ENCODE data around the gene CSPG5.

The CSPG5 gene, protein sequence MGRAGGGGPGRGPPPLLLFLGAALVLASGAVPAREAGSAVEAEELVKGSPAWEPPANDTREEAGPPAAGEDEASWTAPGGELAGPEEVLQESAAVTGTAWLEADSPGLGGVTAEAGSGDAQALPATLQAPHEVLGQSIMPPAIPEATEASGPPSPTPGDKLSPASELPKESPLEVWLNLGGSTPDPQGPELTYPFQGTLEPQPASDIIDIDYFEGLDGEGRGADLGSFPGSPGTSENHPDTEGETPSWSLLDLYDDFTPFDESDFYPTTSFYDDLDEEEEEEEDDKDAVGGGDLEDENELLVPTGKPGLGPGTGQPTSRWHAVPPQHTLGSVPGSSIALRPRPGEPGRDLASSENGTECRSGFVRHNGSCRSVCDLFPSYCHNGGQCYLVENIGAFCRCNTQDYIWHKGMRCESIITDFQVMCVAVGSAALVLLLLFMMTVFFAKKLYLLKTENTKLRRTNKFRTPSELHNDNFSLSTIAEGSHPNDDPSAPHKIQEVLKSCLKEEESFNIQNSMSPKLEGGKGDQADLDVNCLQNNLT

DNA sequence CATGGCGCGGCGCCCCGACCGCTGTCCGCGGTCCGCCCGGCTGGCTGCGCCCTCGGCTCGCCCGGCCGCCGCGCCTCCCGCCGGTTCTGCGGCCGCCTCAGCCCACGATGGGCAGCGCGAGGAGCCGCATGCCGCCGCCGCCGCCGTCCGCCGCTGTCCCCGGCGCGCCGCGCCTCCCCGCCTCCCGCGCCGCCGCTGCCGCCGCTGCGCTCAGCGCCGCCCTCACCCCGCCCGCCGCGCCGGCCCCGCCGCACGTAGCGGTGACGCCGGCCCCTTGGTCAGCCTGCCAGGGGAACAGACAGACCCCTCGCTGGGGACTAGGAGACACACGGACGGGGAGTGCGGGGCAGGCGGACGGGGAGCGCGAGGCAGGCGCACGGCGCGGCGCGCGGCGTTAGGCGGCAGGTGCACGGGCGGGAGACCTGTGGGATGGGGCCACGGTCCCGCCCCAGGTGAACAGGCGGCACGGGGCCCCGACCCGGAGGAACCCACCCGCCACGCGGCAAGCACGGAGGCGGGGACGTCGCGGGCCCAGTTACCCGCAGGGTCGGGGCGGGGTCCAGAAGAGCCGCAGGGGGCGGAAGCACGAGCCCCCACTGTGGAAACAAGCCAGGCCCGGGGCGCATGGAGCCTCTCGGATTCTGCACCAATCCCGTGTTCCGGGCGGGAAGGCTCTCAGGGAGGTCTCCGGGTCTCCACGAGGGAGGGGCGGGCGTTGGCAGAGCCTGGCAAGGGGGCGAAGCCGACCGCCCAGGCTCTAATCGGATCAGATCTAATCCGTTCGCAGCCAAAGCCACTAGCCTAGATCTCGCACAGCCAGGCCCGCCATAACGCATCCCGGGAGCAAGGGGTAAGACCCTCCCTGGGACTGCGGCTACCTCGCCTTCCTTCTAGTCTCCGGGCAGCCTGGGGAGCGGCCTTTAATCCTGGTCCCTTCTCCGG, at the start of gene CSPG5:
CSPG5 (minus strand) TSS at position 175 of the 942 bp plus-strand sequence; CDS start at position 3, 172 bp downstream.
- DNase-seq: no peak

DNA sequence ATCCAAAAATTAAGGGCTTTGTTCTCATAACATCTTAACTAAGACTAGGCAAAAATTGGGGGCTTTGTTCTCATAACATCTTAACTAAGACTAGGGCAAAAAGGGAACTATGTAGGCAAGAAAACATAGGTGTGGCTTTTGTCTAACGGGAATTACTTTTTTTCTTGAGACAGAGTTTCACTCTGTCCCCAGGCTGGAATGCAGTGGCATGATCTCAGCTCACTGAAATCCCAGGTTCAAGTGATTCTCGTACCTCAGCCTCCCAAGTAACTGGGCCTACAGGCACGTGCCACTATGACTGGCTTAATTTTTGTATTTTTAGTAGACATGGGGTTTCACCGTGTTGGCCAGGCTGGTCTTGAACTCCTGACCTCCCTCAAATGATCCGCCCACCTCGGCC, 49.8 kb upstream of the CSPG5 start:
- no peak for DNase-seq

DNA sequence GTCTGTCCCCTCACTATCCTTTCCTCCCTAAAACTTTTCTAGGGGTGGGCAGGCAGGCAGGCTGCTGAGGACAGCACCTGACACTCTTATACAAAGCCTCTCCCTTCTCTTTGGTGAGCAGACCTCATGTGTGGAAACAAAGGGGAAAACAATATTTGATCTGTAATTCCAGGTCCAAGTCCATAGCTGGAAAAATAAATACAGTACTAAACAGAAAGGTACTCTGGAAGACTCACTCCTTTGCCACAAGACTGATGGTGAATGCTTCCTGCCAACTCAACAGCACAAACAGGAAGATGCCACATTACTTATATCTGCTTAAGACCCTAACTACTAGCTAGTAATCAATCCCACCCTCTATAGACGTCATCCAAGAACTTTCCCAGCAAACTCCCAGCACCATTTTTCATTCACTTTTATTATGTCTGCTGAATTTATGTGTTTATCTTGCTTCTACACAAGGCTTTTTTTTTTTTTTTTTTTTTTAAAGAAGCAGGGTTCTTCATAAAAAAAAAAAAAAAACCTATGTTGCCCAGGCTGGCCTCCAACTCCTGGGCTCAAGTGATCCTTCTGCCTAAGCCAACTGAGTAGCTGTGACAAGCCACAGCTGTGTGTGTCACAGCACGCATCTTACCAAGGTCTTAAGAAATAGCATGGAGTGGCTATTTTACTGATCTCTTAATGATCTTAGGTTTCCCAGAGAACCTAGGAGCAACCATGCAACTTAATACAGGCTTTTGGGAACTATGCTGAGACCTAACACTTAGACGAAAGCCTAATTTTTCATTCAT, 44.2 kb upstream of the CSPG5 start:
- no peak for DNase-seq

DNA sequence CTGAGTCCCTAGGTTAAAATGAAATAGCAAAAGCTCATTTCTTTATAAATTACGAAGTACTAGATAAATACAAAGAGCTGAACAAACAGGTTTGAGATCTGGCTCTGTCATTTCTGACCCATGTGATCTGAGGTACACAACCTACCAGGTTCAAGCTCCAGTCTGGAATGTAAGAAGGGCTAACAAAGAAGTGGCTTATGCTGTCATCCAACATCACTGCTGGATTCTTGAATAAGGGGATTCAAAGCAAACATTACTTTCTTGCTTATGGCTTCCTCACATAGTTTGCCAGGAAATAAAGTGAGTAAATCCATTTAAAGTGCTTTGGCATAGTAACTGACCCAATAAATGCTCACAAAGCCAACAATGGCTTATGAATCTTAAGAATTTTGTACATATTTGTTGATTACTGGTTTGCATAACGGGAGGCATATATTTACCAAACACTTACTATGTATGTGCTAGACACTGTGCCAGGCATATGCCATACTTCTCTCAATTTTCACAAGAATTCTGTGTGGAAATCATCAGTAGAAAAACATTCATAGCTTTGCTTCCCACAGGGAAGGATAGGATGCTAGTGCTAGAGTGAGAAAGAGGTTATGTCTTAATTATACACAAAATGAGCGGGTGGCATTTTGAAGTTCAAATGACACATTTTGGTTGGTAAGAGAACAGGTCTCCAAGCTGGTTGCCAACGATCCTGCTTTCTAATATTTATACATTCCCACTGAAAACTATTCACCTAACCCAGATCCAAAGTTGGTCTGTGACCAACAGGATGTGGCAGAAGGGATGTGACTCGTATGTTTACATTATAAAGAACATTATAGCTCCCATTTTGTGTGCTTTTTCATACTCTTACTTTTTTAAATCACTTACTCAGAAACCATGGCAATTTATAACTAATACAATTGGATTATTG, 38.7 kb upstream of the CSPG5 start:
- DNase-seq: no peak

DNA sequence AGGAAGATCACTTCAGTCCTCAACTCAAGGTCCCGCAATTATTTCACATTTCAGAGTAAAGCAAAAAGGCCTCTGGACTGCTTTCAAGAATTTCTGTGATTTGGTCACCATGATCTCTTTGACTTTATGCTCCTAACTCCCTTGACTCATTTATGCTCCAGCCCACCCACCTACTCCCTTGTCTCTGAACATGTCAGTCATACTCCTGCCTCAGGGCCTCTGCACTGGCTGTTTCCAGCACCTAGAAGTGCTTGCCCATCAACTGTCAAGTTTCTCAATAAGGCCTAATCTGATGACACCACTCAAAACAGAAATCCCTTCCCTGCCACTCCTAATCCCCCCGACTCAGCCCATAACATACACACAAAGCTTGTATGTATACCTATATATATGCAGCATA, 36.1 kb upstream of the CSPG5 start:
- no peak for DNase-seq

DNA sequence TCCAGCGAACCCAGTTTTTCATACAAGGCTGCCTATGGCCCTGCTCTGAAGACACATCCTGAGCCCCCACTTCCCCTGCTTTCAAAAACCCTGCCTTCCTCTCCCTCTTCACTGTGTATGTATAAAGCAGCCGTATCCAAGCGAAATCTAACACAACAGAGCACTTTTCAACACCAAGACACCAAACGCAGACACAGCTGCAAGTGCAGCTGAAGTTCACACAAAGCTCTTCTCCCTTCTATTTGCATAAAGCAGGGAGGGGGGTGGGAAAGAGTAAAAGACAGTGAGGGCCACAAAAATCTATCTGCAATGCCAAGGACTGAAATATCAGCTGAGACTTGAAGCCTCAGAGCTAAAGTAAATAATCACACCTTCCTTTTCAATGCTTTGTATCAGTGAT, 35.1 kb upstream of the CSPG5 start:
- DNase-seq: no peak

DNA sequence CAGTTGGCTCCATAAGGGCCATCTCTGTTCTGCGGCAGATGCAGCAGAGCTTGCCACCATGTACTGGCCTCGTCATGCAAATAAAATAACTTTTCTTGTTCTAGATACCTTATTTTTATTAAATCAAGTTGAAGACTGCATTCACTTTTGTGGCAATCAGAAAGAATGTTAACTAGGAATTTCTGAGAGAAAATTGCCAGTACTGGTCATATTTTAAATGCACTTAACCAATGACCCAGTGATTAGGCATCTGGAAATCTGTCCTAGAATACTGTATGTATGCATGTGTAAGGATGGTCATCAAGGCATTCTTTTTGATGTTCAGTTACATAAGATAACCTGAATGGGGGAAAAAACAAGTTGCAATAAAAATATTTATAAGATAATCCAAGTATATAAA, 34.2 kb upstream of the CSPG5 start:
- DNase-seq: no peak

DNA sequence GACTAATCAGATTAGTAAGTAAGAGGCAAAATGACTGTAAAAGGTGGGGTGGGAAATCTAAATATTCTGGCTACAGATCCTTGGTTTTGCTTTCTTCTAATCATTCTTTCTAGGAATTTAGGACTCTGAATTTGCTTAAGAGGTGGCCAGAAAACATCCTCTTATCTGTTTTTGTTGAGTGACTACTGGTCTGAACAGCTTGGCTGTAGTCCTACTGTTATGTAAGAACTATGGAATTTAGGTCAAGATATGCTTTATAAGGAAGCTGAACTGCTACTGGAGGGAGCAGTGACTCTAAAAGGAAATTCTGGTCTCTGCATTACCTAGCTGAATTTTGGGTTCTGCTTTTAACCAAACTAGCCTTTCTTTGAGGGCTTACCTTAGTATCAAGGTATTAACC, 33.5 kb upstream of the CSPG5 start:
- DNase-seq: no peak

DNA sequence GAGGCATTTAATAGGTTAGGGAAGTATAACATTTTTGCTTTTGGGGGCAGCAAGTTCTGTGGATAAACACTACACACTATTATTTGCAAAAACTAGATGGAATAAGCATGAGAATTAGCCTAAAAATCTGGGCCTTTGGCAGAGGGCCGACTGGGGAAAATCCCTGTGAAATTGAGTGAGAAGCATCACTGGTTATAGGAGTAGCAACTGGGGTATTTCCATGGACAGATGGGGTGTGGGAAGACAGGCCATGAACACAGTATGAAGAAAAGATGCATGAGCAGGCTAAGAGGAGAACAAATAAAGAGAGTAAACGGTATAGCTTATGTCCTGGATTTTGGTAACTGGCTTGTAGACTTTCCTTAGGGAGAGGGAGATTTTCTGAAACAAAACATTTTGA, 32.9 kb upstream of the CSPG5 start:
- no peak for DNase-seq

DNA sequence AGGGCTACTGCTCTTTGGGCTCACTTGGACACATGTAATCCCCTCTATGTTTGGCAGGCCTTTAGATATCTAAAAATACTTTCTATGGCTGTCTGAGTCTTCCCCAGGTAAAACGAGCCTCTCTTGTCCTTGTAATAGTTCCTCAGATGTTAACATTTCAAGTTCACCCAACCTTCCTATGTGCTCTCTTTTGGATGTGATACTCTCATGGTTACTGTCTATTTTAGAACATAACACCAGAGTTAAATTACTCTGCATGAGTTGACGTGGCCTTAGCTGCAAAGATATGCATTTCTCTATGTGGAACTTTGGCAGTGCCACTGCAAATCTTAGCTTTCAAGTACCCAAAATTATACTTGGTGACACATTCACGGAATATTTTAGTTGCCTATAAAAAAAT, 31.9 kb upstream of the CSPG5 start:
- no peak for DNase-seq

DNA sequence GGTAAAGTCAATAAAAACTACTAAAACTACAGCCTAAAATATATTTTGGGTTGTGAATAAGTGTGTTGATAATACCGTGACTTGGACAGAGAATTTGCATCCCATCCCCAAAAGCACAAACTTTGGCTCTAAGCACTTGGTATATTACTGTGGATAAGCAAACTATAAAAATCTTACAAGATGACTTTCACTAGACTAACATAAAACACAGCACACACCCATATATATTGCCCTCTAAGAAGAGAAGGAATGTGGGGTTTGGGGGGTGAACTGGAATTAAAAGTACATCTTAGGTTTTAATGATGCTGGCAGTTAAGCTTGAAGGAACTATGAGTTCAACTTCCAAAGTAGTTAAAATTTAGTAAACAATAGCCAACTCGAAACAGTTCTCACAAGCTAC, 28.7 kb upstream of the CSPG5 start:
- DNase-seq: no peak

DNA sequence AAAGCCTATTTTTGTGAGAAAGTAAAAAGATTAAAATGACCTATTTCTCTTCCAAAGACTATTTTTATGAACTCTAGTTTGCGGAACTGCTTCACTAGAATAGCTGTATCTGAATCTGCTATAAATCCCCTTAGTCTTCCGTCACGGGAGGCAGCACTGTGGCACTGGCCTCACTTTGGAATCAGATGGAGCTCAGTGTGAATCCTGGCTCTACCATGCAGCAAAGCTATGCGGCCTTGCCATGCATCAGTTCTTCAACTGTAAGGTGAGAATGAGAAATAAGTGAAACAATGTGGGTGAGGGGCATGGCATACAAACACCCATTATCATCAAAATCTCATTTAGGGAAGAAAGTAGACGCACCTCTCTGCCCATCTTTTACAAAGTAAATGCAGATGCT, 27.5 kb upstream of the CSPG5 start:
- no peak for DNase-seq

DNA sequence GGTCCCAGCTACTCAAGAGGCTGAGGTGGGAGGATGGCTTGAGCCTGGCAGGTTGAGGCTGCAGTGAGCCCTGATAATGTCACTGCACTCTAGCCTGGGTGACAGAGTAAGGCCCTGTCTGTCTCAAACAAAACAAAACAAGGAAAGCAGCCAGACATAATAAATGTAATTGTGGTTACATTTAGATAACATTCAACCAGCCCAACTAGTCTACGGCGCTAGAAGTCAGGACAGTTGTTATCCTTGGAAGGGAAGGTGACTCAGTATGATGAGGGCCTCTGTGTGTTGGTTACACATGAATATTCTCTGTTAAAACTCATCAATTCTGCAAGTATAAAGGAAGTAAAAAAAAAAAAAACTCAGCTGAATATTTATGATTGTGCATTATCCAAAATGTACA, 27.0 kb upstream of the CSPG5 start:
- DNase-seq: no peak

DNA sequence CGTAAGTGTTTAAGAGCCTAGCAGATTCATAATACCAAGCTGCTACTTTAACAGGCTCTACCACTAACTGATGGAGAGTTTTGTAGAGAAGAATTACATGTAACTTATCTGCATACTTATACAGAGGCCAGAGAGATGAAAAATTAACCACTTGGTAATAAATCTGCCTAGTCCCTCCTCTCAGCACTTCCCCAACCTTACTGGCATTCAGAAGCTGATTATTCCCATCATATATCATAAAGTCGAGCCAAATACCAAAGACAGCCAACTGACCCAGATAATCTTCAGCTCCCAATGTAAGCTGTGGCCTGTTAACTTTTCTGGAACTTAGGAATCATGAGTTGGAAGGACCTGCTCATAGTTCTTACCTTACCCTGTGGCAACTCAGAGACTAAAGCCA, 25.5 kb upstream of the CSPG5 start:
- no peak for DNase-seq

DNA sequence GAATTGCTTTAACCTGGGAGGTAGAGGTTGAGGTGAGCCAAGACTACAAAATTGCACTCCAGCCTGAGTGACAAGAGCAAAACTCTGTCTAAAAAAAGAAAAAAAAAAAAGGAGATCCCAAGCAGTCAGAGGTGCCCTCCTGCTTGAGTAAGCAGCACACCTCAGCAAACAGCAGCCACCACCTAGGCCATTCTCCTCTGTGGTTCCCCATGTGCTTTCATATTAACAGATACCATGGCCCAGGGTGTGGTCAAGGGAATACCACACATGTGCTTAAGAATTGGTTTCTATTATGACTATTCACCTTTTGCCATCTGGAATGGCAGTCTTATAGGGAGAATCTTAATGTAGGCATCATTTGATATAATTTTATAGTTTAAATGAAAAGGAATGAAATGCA, 24.7 kb upstream of the CSPG5 start:
- no peak for DNase-seq

DNA sequence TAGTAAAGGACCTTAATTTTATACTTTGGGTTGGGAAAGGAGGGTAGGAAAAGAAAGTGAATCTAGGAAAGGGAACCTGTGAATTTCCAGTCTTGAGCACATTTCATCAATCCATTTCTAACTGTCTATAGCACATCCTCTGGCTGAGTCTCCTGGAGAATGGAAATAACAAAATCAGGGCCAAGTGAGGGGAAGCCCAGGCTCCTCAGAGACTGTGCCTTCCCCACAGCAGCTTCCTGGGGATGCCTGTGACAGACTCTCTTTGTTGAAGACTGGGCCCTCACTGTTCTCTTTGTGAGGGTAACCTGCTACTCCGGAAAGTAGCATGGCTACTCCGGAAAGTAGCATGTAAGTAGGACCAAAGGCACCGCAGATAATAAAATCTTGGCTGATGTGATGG, 22.6 kb upstream of the CSPG5 start:
- DNase-seq: no peak

DNA sequence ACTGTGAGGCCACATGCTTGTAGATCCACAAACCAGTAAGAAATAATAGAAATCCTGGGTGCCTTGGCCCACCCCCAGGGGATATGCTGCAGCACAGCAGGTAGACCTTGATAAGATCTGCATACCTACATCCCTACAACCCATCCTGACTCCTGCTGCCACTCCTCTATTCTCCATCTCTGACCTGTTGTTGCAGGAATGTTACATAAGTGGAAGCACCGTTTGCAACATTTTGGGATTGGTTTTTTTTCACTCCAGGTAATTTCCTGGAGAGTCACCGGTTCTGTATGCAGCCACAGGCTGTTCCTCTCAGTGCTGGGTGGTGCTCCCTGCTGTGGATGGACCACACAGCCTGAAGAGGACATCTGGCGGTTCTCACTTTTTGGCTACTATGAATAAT, 16.1 kb upstream of the CSPG5 start:
- no peak for DNase-seq

DNA sequence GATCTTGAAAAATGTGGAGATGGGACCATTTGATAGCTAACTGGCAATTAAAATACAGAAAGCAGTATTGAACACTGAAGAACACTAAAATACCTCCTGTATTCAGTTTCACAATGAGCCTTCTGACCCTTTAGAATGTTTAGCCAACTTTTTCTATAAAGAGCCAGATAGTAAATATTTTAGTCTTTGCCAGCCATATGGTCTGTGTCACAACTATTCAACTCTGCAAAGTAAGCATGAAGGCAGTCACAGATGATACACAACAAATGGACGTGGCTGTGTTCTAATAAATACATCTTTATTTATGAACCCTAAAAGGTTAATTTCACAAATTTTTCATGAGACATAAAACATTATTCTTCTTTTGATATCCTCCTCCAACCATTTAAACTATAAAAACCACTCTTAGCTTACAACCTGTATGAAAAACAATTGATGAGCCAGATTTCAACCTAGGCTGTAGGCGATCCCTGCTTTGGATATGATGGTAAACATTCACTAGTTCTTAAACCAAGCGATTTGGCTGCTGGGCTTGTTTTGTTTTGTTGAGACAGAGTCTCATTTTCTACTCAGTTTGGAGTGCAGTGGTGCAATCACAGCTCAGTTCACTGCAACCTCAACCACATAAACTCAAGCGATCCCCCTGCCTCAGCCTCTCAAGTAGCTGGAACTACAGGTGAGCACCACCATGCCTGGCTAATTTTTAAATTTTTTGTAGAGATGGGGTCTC, 13.6 kb upstream of the CSPG5 start:
- no peak for DNase-seq

DNA sequence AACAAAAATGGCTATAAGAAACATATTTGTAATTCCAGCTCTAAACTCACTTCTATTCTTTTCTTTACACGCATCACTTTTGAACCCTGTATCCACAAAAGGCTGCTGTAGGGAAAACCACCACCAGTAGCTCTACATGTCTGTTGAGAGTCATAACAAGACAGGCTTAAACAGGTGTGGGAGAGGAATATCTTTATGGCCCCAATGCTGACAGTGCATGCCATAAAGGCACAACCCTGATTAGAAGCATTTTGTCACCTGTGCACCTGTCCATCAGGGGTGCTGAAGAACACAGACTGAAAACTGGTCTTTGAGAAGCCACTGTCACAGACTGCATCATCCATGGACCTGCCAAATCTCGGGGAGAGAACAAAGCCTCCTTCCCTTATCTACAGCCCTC, 11.6 kb upstream of the CSPG5 start:
- DNase-seq: no peak

DNA sequence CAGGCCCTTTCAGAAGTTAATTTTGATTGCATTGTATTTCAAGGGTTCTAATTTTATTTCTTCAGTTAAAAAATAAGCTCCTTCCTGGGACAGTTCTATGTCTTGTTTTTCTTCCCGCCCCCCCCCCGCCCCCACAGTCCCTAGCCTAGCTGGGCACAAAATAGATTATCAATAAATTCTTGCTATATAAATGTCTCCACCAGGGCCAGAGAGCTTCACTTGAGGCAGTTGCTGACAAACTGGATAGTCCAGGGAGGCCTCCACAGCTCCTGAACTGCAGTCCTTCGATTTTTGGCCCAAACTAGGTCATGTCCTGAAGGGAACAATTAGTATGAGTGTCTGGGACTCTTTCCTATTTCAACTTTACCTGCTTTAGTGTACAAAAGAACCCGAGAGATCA, 9.9 kb upstream of the CSPG5 start:
- no peak for DNase-seq

DNA sequence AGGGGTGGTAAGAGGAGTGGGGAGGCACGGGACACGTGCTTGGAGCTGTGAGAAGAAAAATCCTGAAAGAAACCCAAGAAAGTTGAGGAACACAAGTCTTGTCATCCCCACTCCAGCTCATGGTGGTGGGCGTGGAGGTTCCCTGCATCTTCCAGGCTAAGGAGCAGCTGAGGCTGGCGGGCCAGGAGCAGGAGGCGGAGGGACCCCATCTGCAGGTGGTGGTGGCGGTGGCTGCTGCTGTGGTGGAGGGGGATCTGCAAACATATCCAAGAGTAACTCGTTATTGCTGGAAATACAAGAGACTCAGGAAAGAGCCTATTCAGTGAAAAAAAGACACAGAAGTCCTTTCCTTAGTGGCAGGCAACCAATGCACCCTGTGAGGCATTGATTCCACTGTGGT, 9.4 kb upstream of the CSPG5 start:
- DNase-seq: no peak
